ENCODE measurements around the gene REPS2.

GRCh38 chrX:16986169-16986568 lies 39.7 kb downstream of the REPS2 start:
- TF ChIP-seq CTCF (conservative IDR thresholded peaks at IDR 0.05 in 1 of 2, IDR thresholded peaks at IDR 0.05 in 1 of 2; ENCODE audit: extremely low read depth in 1 of 2, insufficient read depth in 1 of 2, low read depth in 1 of 2, low read length in 2 of 2): no peak
- TF ChIP-seq EZH2 (IDR thresholded peaks at IDR 0.05; ENCODE audit: borderline replicate concordance, low read length): no peak

Data from mammary epithelial cell (primary cell).